Ureter (tissue), 1 donor: ENCODE data around the gene EEF1G. TPM values are rescaled to one million over a fixed set of nuclear protein-coding genes. Genes with fewer than 3 reads are reported as not detected.

Source experiments
- DNase-seq: peaks from one replicate; pipeline ENCODE4 v3.0.0-alpha.2; 2020; ENCODE audit warnings: low spot score
- total RNA-seq: library from RNA; stranded (reverse); gene quantifications from one replicate; pipeline ENCODE4 v1.2.4, GENCODE V29; 2023
- donor health status: DM: yes; HTN: yes; CAD: no.

EEF1G gene
- total RNA-seq, 1 donor from 2014 or later, result 1,627 TPM

GRCh38 chr11:62540804-62541701 lies 32.6 kb downstream of the EEF1G start:
- peak; percentile 62 for DNase-seq

GRCh38 chr11:62539238-62539925 lies 34.3 kb downstream of the EEF1G start:
- peak; percentile 87 for DNase-seq

GRCh38 chr11:62538470-62539237 lies 35.0 kb downstream of the EEF1G start:
- DNase-seq, result no peak

- DNase-seq, result no peak
These were observed 37.3 kb downstream of the EEF1G start for GRCh38 chr11:62536301-62536957.

GRCh38 chr11:62535802-62536201 lies 37.9 kb downstream of the EEF1G start:
- no peak for DNase-seq

- no peak for DNase-seq
These were observed 38.7 kb downstream of the EEF1G start for GRCh38 chr11:62534779-62535545.

GRCh38 chr11:62532096-62532495 lies 41.6 kb downstream of the EEF1G start:
- DNase-seq, result no peak

GRCh38 chr11:62516736-62517371 lies 56.8 kb downstream of the EEF1G start:
- no peak for DNase-seq

GRCh38 chr11:62514151-62514550 lies 59.5 kb downstream of the EEF1G start:
- no peak for DNase-seq

GRCh38 chr11:62513626-62514025 lies 60.1 kb downstream of the EEF1G start:
- DNase-seq, result no peak

- DNase-seq, result no peak
These were observed 60.7 kb downstream of the EEF1G start for GRCh38 chr11:62512961-62513360.

Other genes with a start within 250 kb of the EEF1G start
- gene ASRGL1, start 236.4 kb downstream of the EEF1G start, total RNA-seq, result 6.2 TPM
- not detected for gene SCGB1A1, start 154.9 kb downstream of the EEF1G start, total RNA-seq
- gene AHNAK, start 27.1 kb downstream of the EEF1G start, total RNA-seq, result 546 TPM
- gene TUT1, start 17.6 kb upstream of the EEF1G start, total RNA-seq, result 30.4 TPM
- gene MTA2, start 28.0 kb upstream of the EEF1G start, total RNA-seq, result 128 TPM
- 83.2 TPM for gene EML3, start 38.9 kb upstream of the EEF1G start, total RNA-seq
- 5.4 TPM for gene ROM1, start 39.4 kb upstream of the EEF1G start, total RNA-seq
- 50.7 TPM for gene B3GAT3, start 48.1 kb upstream of the EEF1G start, total RNA-seq
- gene GANAB, start 72.7 kb upstream of the EEF1G start, total RNA-seq, result 271 TPM
- 19.2 TPM for gene INTS5, start 79.4 kb upstream of the EEF1G start, total RNA-seq
- gene C11orf98, start 91.3 kb upstream of the EEF1G start, total RNA-seq, result 52.6 TPM
- 20.7 TPM for gene CSKMT, start 91.4 kb upstream of the EEF1G start, total RNA-seq
- gene UQCC3, start 97.8 kb upstream of the EEF1G start, total RNA-seq, result 6.6 TPM
- 9.8 TPM for gene LBHD1, start 98.4 kb upstream of the EEF1G start, total RNA-seq
- 90.5 TPM for gene UBXN1, start 105.2 kb upstream of the EEF1G start, total RNA-seq
- 5.0 TPM for gene LRRN4CL, start 115.6 kb upstream of the EEF1G start, total RNA-seq
- 55.9 TPM for gene BSCL2, start 133.5 kb upstream of the EEF1G start, total RNA-seq
- gene GNG3, start 133.8 kb upstream of the EEF1G start, total RNA-seq, result not detected
- 50.4 TPM for gene HNRNPUL2, start 153.6 kb upstream of the EEF1G start, total RNA-seq
- gene TTC9C, start 154.6 kb upstream of the EEF1G start, total RNA-seq, result 36.7 TPM
- 16.0 TPM for gene ZBTB3, start 180.3 kb upstream of the EEF1G start, total RNA-seq
- 76.6 TPM for gene POLR2G, start 187.7 kb upstream of the EEF1G start, total RNA-seq
- 22.1 TPM for gene TAF6L, start 197.5 kb upstream of the EEF1G start, total RNA-seq
- 63.9 TPM for gene TMEM179B, start 213.5 kb upstream of the EEF1G start, total RNA-seq
- gene TMEM223, start 218.1 kb upstream of the EEF1G start, total RNA-seq, result 18.4 TPM
- gene NXF1, start 231.5 kb upstream of the EEF1G start, total RNA-seq, result 94.6 TPM